ENCODE data around the gene GPR25.

DNA sequence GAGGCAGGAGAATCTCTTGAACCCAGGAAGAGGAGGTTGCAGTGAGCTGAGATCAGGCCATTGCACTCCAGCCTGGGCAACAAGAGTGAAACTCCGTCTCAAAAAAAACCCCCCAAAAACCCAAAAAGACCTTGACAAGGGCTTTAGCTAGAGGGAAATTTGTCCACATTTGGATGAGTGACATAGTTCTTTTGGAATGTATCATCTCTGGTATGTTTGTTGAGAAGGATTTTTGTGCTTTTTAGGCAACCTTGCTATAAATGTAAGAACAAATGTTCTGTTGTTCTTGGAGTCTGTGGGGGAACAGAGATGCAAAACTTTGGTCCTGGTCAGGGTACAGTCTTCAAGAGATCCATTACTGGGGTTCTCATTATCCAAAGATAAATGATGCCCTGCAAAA is 50.8 kb downstream of the GPR25 start:
- TF ChIP-seq, protein P1, sequence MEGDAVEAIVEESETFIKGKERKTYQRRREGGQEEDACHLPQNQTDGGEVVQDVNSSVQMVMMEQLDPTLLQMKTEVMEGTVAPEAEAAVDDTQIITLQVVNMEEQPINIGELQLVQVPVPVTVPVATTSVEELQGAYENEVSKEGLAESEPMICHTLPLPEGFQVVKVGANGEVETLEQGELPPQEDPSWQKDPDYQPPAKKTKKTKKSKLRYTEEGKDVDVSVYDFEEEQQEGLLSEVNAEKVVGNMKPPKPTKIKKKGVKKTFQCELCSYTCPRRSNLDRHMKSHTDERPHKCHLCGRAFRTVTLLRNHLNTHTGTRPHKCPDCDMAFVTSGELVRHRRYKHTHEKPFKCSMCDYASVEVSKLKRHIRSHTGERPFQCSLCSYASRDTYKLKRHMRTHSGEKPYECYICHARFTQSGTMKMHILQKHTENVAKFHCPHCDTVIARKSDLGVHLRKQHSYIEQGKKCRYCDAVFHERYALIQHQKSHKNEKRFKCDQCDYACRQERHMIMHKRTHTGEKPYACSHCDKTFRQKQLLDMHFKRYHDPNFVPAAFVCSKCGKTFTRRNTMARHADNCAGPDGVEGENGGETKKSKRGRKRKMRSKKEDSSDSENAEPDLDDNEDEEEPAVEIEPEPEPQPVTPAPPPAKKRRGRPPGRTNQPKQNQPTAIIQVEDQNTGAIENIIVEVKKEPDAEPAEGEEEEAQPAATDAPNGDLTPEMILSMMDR (IDR thresholded peaks at IDR 0.05; ENCODE audit: low read depth, low read length, poor library complexity, severe bottlenecking) = no peak
- TF ChIP-seq EZH2phosphoT487 (IDR thresholded peaks at IDR 0.05; ENCODE audit: borderline replicate concordance, low read length) = no peak

All from DOHH2 (cell line).